IPS-NIHi7 (cell line): ENCODE results near the gene PTPRM.

Experiments used
- DNase-seq: peaks from one replicate; pipeline ENCODE4 v3.0.0; 2012; ENCODE audit warnings: mixed read lengths; ENCODE audit errors: extremely low spot score

The PTPRM gene

GRCh38 chr18:7600036-7600435, 32.9 kb downstream of the PTPRM start:
- DNase-seq, result no peak

- DNase-seq, result no peak
These were observed 33.6 kb downstream of the PTPRM start for GRCh38 chr18:7600528-7601245.

DNA sequence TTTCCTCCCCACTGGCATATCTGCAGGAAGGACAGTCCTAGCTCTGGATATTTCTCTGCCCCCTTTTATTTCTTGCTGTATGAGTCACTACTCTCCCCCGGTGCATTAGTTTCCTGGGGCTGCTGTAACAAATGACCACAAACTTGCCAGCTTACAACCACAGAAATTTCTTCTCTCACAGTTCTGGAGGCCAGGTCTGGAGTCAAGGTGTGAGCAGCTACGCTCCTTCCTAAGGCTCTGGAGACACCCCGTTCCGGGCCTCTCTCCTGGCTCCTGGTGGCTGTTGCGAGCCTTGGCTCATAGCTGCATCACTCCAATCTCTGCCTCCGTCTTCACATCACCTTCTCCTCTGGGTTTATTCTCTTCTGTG, 34.1 kb downstream of the PTPRM start:
- DNase-seq, result no peak

GRCh38 chr18:7601936-7602335, 34.8 kb downstream of the PTPRM start:
- DNase-seq, result no peak

DNA sequence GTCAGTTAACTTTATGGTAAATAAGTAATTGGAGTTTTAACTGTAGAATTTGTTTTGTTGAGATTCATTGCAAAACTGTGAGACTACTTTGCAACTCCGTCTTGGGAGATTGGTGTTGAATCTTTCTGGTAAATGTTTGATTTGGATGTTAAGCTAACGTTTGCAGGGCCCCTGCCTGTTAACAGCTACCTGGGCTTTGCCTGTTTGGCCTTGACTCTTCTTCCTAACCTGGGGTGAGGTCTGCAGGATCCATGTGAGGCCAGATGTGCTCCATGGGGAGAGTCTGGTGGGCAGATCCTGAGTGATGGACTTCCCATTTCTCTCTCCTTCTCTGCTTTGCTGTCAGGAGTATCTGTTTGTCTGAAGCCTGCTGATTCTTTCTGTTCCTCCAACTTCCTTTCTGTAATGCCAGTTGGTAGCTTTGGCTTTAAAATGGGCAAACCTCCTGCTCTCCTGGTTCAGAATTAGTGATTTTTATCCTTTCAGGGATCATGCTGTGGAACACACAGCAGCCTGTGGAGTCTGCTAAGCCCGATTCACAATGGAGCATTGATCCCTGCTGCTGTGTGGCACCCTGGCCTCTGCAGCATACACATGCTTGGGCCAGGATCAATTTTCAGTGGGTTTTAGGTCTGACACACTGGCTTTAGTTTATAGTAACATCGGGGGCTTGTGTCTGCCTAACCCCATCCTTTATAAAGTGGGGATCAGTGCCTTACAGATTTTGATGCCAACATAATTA, 36.3 kb downstream of the PTPRM start:
- DNase-seq, result no peak

DNA sequence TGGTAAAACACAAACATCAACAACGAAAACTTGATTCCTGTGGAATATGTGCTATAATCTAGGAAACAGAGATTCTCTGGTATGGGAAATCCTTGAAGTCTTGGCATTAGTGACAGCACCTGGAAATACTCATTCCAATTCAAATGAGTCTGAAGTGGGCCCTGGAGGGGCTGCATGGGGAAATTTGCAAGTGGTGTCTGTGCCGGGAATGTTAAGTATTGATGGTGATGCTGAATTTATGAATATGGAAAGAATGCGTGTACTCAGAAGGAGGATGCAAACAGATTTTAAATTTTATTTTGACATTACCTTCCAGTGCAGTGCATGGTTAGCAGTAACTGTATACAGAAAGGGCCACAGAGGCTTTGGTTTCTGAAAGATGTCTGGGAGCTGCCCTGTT, 37.2 kb downstream of the PTPRM start:
- no peak for DNase-seq

DNA sequence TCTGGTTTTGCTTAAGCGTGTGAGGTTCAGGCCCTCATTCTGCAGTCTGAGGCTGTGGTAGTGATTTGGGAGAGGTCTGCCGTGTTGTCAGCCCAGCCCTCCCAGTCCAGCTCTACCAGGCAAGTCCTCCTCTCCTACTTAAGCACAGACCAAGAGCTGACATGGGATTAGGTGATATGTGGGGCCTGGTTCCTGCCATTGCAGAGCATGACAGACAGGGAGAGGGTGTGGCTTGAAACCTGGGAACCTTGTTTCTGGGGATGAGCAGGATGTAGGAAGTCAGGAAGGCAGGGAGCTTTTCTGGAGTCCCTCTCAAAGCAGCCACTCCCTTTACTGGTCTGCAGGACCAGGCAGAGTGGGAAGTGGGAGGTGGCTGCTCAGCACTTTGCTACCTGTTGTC, 38.6 kb downstream of the PTPRM start:
- DNase-seq, result peak; percentile 52

DNA sequence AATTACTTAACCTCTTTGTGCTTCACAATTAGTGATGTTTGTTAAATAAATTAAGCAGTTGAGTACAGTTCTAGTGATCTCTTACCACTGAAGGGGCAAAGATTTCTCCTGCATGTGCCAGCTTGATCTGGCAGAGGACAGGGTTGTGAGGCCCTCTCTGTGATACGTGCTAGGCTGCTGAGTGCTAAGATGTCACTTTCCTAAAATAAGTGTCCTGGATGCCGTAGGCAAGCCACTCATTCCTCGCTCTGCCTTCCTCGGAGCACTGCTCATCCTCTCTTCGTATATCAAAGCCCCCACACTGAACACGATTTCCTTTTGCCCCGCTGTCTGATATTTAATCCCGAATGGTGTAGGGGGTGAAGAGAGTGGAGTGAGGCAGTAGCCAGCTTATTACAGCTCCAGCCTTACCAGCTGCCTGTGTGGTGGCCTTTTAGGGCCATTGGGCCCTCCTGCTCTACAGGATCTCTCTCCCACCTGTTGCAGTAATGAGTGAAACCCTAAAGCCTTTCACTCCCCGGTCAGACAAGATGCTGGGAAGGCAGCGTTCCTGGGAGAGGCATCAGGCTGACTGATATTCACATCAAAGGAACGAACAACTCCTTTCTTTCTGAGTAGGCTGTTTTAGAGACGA, 40.5 kb downstream of the PTPRM start:
- DNase-seq, result no peak

DNA sequence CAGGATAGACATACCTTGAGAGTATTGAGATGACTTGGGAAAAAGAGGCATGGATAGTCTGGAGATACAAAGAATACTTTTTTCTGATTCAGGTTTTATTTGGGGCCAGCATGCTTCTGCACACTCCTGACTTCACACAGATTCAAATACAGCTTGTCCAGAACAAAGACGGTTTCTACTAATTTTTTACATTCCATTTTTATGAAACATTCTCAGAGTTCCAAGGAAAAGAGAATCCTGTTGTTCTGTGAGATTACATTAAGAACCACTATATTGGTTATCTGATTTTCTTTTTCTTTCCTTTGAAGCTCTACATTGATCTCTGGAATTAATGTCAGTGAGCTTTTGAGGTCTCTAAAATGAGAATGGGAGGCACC, 41.0 kb downstream of the PTPRM start:
- no peak for DNase-seq

DNA sequence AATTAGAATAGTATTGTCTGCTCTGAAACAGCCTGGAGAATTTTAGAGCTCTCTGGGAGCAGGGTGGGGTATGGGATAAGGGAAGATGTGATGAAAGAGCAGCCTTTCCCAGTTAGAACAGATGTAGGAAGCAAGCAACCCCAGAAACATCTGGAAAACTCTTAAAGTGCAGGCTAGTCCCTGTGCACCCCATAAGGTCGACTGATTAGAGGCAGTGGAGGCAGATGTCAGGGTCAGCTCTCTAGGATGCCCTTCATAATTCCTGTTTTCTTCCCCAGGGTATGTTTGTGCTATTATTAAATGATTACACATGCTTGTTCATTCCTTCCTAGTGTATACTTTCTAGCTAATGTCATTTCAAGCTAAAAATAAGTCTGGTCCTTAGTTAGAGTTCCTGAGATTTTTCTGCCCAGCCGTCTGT, 41.7 kb downstream of the PTPRM start:
- no peak for DNase-seq

DNA sequence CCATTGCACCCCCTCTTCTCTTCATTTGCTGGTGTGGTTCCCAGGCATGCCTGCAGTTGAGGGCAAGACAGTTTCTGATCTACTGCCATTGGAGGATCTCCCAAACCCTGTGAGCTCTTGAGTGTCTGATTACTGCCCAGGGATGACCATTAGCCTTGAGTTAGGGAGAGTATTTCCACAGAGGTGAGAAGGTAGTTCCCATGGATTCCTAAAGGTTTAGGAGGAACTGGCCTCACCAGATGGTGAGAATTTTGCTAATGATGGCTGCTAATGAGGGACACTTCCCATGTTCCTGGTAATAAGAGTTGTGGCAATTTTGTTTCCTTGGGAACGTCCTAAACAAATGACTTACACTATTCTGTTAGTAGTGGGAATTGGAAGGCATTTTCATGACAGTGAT, 42.5 kb downstream of the PTPRM start:
- no peak for DNase-seq

- no peak for DNase-seq
These were observed 46.9 kb downstream of the PTPRM start for GRCh38 chr18:7614042-7614441.

- DNase-seq, result no peak
These were observed 48.7 kb downstream of the PTPRM start for GRCh38 chr18:7615840-7616239.

GRCh38 chr18:7616661-7617060, 49.5 kb downstream of the PTPRM start:
- no peak for DNase-seq

DNA sequence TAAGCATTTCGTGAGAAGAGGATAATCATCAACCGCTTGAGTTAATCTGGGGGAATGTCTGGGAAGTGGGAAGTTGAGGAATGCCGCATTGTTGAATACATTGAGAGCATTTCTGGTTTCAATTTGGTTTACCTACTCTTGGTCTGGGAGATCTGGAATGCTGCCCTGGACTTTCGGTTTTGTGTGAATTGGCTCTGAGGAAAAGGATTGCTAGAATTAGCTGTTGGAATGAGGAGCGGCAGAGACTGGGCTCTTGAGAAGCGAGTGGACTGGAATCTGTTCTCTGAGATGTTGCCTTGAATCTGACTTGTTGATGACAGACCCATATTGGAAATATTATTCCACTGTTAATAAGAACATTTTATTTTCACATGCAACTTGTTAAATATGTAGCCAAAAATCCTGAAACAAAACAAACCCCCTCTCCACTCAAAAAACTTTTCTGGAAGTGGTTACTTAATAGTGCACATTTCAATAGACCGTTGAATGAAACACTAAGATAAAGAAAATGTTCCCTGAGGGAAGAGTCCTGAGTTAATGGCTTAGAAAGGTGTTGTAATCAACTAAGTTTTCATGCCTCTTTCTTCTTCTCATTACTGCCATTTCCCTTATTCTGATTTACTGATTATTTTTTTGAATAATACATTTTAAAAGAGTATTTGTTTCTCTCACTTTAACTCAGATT, 50.8 kb downstream of the PTPRM start:
- DNase-seq, result no peak

GRCh38 chr18:7618891-7619442, 51.9 kb downstream of the PTPRM start:
- no peak for DNase-seq

GRCh38 chr18:7619676-7620075, 52.6 kb downstream of the PTPRM start:
- no peak for DNase-seq

- no peak for DNase-seq
These were observed 55.6 kb downstream of the PTPRM start for GRCh38 chr18:7622721-7623120.

DNA sequence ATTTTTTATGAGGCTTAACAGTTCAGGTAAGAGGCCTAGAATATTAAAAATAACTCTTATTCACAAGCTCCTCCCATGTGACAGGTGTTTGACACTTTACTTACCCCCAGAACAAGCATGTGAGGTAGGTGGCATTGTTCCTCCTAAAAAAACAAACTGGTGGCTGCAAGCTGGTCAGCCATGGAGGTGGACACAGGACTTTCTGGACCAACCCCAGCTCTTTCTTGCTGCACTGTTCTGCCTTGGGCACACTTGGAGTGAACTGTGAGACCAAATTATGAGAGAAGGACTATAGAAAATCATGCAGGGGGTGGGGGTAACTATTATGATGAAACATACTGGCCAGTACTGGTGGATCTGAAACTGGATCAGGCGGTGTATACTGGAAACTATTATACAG, 56.6 kb downstream of the PTPRM start:
- no peak for DNase-seq

DNA sequence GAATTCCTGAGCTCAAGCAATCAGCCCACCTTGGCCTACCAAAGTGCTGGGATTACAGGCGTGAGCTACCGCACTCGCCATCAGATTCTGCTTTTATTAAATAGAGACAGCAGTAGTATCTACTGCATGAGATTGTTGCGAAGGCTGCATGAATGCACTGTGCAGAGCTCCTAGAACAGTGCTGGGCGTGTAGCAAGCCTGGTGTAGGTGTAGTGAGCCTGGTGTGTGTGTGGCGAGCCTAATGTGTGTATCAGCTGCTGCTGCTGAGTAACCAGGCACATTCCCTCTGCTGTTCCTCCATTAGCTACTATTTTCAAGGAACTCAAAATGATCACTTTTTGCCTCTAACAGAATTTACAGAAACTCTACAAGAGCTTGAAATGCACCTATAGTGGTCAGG, 57.6 kb downstream of the PTPRM start:
- no peak for DNase-seq

DNA sequence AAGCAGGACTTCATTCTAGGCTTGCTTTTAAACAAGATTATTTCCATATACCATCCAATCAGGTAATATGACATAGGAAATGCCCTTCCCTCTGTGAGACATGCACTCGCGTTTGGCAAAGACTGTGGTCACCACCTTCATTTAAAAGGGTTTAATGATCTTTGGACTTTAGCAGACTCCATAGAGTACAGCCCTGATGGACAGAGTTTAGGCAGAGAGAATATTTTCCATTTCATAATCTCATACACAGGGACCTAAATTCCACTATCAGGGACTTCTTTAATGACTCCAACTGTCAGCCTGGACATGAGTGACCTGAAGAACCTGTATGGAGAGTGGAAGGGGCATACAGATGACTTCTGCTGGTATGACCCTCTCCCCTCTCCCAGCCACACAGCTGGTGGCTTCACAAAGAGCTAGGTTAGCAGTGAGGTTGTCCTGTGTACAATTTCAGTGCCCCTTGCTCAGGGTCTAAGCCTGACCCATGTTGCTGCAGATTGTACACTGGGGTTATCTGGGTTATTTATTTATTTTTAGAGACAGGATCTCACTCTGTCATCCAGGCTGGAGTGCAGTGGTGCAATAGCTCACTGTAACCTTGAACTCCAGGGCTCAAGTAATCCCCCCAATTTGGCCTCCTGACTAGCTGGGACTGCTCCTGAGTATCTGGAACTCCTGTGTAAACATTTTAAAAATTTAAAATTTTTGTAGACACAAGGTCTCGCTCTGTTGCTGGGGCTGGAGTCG, 59.2 kb downstream of the PTPRM start:
- no peak for DNase-seq
